Testis (tissue), 3 donors: ENCODE measurements around the gene R3HDM2. TPM values are rescaled to one million over a fixed set of nuclear protein-coding genes. Genes with fewer than 3 reads are reported as not detected.

Experiments used
- DNase-seq: peaks from one replicate; pipeline ENCODE4 v3.0.0-alpha.2; 2019
- H3K27ac ChIP-seq, 2 donors: fragments of 200-600 bp; sonication (generic); one replicate each; pipeline ENCODE4 v1.5.1; 2019
- H3K27me3 ChIP-seq: fragments of 200-600 bp; sonication (generic); one replicate; pipeline ENCODE4 v1.5.1; 2019
- H3K36me3 ChIP-seq: fragments of 200-600 bp; sonication (generic); one replicate; pipeline ENCODE4 v1.5.1; 2017; ENCODE audit warnings: low read depth; ENCODE audit errors: missing control alignments
- H3K4me1 ChIP-seq: fragments of 200-600 bp; sonication (generic); one replicate; pipeline ENCODE4 v1.5.1; 2019
- H3K4me3 ChIP-seq, 2 donors: fragments of 200-600 bp; sonication (generic); one replicate each; pipeline ENCODE4 v1.5.1; 2017 to 2019
- H3K9me3 ChIP-seq: fragments of 200-600 bp; sonication (generic); one replicate; pipeline ENCODE4 v1.5.1; 2017
- CTCF ChIP-seq, 3 experiments: fragments of 450-650 bp in 2 of 3; fragments of 200-600 bp in 1 of 3; sonication (generic) in 1 of 3; IDR thresholded peaks; one replicate each; pipeline ENCODE4 v1.5.1; 2016 to 2019; ENCODE audit warnings: antibody characterized with exemption in 3 of 3, mild to moderate bottlenecking in 2 of 3, moderate library complexity in 1 of 3
- POLR2A ChIP-seq: fragments of 450-650 bp; IDR thresholded peaks from one replicate; pipeline ENCODE4 v1.6.1; 2017; ENCODE audit warnings: antibody characterized with exemption, mild to moderate bottlenecking, moderate library complexity
- WGBS, 2 donors: methylation state at CpG; one replicate each; pipeline ENCODE4 v1.1.5; 2018; 5-methylcytosine and 5-hydroxymethylcytosine counted together
- intact Hi-C: fragments of 100-400 bp; cut with DNase I; formaldehyde crosslinking; loops from one replicate; pipeline ENCODE4 v1.15.1; 2023; ENCODE audit warnings: low total_unique reads
- polyA plus RNA-seq: library from polyadenylated mRNA; stranded (reverse); fragments of 350-450 nt; fragmentation: Illumina TruSeq; extraction: RNeasy Lipid Tissue Mini Kit (QIAGEN cat#74804); gene quantifications from one replicate; pipeline ENCODE4 v1.2.3, GENCODE V29; 2014; ENCODE audit warnings: low read depth, low replicate concordance; ENCODE audit not compliant: insufficient read depth
- total RNA-seq, 2 donors: library from RNA; depleted of rRNA; stranded (reverse); fragments of >200 nt; gene quantifications; one replicate each; pipeline ENCODE4 v1.2.3, GENCODE V29; 2016

R3HDM2 gene
- total and polyA plus RNA-seq, 3 donors from 2014 or later, result 54.6 to 93.9 (median 92.0) TPM

GRCh38 chr12:57222286-57223190 lies 208.3 kb downstream of the R3HDM2 start:
- H3K27me3 ChIP-seq, result no peaks in the 10 kb centered on the region
- no peak overlapping the region for H3K4me3 ChIP-seq
- H3K4me1 ChIP-seq, result peaks cover 10% of the 10 kb centered on the region
- TF ChIP-seq POLR2A (no peak), CTCF (IDR thresholded peaks at IDR 0.05) (no peak)
- no peaks in the 10 kb centered on the region for H3K36me3 ChIP-seq
- DNase-seq, result no peak
- H3K27ac ChIP-seq, result no peak overlapping the region
- intact Hi-C loops, result no loop called here
- H3K9me3 ChIP-seq, result no peaks in the 10 kb centered on the region
- 70 to 87% methylated on average over 11 to 13 of the region's 13 CpGs for WGBS, 2 donors

GRCh38 chr12:57221169-57221917 lies 209.5 kb downstream of the R3HDM2 start:
- WGBS, 2 donors, result 25 to 50% methylated on average over 12 to 24 of the region's 24 CpGs
- no peaks in the 10 kb centered on the region for H3K9me3 ChIP-seq
- no peaks in the 10 kb centered on the region for H3K27me3 ChIP-seq
- no peak for DNase-seq
- H3K27ac ChIP-seq, result no peak overlapping the region
- TF ChIP-seq CTCF (IDR thresholded peaks at IDR 0.05) (no peak), POLR2A (no peak)
- H3K36me3 ChIP-seq, result no peaks in the 10 kb centered on the region
- H3K4me3 ChIP-seq, result no peak overlapping the region
- H3K4me1 ChIP-seq, result peaks cover 11% of the 10 kb centered on the region
- intact Hi-C loops, result no loop called here

DNA sequence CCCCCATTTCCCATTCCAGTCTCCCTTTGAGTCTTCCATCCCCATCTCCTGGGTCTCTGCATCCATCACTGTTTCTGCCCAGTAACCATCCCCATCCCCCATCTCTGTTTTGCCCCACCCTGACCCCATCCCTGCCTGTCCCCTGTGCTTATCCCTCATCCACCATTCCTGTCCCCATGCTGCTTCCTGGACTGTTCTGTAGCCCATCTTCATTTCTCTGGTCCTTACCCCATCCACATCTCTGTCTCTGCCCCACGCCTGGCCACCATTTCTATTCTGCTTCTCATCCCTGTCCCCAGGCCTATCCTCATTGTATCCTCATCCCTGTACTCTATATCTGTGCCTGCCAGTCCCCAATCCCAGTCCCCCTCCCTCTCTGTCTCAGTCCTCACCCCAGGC lies 210.1 kb downstream of the R3HDM2 start:
- no peaks in the 10 kb centered on the region for H3K9me3 ChIP-seq
- H3K27me3 ChIP-seq, result no peaks in the 10 kb centered on the region
- no peak overlapping the region for H3K4me3 ChIP-seq
- 75 to 81% methylated on average over 1 of the region's 1 CpG for WGBS, 2 donors
- TF ChIP-seq CTCF (IDR thresholded peaks at IDR 0.05) (no peak), POLR2A (no peak)
- H3K27ac ChIP-seq, result no peak overlapping the region
- no peaks in the 10 kb centered on the region for H3K36me3 ChIP-seq
- intact Hi-C loops, result no loop called here
- no peak for DNase-seq
- H3K4me1 ChIP-seq, result peaks cover 15% of the 10 kb centered on the region

DNA sequence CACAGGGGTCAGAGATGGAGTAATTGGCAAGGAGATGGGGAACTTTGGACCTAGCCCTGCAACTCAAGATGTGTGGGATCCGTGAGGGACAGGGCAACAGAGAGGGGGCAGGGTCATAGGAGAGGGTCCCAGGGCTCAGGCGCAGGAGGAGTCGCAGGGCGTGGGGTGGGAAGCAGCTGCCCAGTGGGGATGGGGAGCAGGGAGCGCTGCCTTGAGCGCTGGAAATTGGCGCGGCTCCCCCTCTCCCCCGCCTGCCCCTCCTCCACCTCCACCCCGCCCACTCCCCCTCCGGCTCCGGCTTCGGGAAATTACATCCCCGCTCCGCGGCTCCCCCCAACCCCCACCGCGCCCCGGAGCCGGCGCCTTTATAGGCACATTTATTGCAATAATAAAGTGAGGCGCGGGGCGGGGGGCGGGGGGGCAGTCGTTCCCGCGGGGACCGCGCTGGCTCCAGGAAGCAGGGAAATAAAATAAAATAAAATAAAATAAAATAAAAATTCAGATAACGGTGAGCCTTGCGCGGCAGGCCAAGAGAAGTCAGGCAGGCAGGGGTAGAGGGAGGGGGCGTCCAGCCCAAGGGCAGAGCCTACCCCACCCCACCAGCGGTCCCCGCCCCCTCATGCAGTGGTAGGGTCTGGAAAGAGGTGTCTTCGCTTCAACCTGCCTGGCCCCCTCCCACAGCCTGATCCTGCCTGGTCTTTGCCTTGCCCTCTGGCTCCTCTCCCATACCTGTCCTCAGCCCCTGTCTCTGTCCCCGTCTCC lies 210.7 kb downstream of the R3HDM2 start:
- Histone ChIP-seq H3K27me3 (no peaks in the 10 kb centered on the region), H3K9me3 (no peaks in the 10 kb centered on the region), H3K4me1 (peaks cover 15% of the 10 kb centered on the region), H3K4me3 (no peak overlapping the region), H3K27ac (no peak overlapping the region), H3K36me3 (no peaks in the 10 kb centered on the region)
- intact Hi-C loops, result no loop called here
- TF ChIP-seq CTCF (IDR thresholded peaks at IDR 0.05) (no peak), POLR2A (no peak)
- no peak for DNase-seq
- WGBS, 2 donors, result 8 to 16% methylated on average over 36 to 38 of the region's 38 CpGs
